Gastroesophageal sphincter (tissue), 4 donors: ENCODE measurements around the gene PDE8A. TPM values are rescaled to one million over a fixed set of nuclear protein-coding genes. Genes with fewer than 3 reads are reported as not detected.

Experiments
- ATAC-seq: fragments of 150-250 bp; one replicate; pipeline ENCODE4 v1.9.1; 2016; ENCODE audit warnings: mild to moderate bottlenecking, moderate library complexity
- H3K27ac ChIP-seq, 4 donors: fragments of 200-600 bp; sonication (generic) in 3 of 4; 1 replicate in 3 of 4; 2 replicates in 1 of 4; pipeline ENCODE4 v1.5.1; 2016 to 2019
- H3K27me3 ChIP-seq: fragments of 200-600 bp; sonication (generic); one replicate; pipeline ENCODE4 v1.5.1; 2019
- H3K36me3 ChIP-seq, 2 donors: fragments of 200-600 bp; sonication (generic); one replicate each; pipeline ENCODE4 v1.5.1; 2019; ENCODE audit warnings: control low read depth in 1 of 2
- H3K4me1 ChIP-seq, 3 donors: fragments of 200-600 bp; sonication (generic); 1 replicate in 2 of 3; 2 replicates in 1 of 3; pipeline ENCODE4 v1.5.1; 2016 to 2019; ENCODE audit warnings: control low read depth in 2 of 3
- H3K4me3 ChIP-seq, 2 donors: fragments of 200-600 bp; sonication (generic); one replicate each; pipeline ENCODE4 v1.5.1; 2019; ENCODE audit warnings: mild to moderate bottlenecking in 1 of 2, moderate library complexity in 1 of 2
- H3K9me3 ChIP-seq, 3 donors: fragments of 200-600 bp; sonication (generic); one replicate each; pipeline ENCODE4 v1.5.1; 2017 to 2019; ENCODE audit warnings: control low read depth in 2 of 3
- CTCF ChIP-seq, 4 experiments: fragments of 200-600 bp in 2 of 4; fragments of 450-650 bp in 2 of 4; sonication (generic) in 1 of 4; IDR thresholded peaks; one replicate each; pipeline ENCODE4 v1.5.1; 2017 to 2019; ENCODE audit warnings: antibody characterized with exemption in 4 of 4, mild to moderate bottlenecking in 2 of 4, moderate library complexity in 2 of 4
- EP300 ChIP-seq: sonication (generic); formaldehyde crosslinking; IDR thresholded peaks from one replicate; pipeline ENCODE4 v1.6.1; 2017; ENCODE audit warnings: antibody characterized with exemption, mild to moderate bottlenecking
- POLR2A ChIP-seq, 2 donors: fragments of 450-650 bp; IDR thresholded peaks; one replicate each; pipeline ENCODE4 v1.6.1; 2017; ENCODE audit warnings: antibody characterized with exemption in 2 of 2, mild to moderate bottlenecking in 2 of 2, moderate library complexity in 1 of 2
- POLR2AphosphoS5 ChIP-seq: sonication (generic); formaldehyde crosslinking; IDR thresholded peaks from one replicate; pipeline ENCODE4 v1.6.1; 2017; ENCODE audit warnings: antibody characterized with exemption
- WGBS, 2 donors: methylation state at CpG; one replicate each; pipeline ENCODE4 v1.1.5; 2018; ENCODE audit warnings: low coverage in 1 of 2; 5-methylcytosine and 5-hydroxymethylcytosine counted together
- total RNA-seq, 4 donors: library from RNA; depleted of rRNA; stranded (reverse); fragments of >200 nt; gene quantifications; one replicate each; pipeline ENCODE4 v1.1.0, GENCODE V29; 2016

PDE8A gene
- total RNA-seq, 4 donors from 2014 or later = 34.6 to 73.2 (median 56.2) TPM

- ATAC-seq = no peak
- TF ChIP-seq CTCF (IDR thresholded peaks at IDR 0.05) (no peak), POLR2AphosphoS5 (no peak), POLR2A (IDR thresholded peaks at IDR 0.05) (no peak), EP300 (no peak)
- no peaks in the 10 kb centered on the region for H3K4me1 ChIP-seq
- no peak overlapping the region for H3K27ac ChIP-seq
- H3K4me3 ChIP-seq = no peak overlapping the region
- H3K9me3 ChIP-seq = peaks cover 0 to 13% (median 0%) of the 10 kb centered on the region in 3 donors
- WGBS, 2 donors = 13% methylated on average over 1 of the region's 3 CpGs; no CpG with 5 or more reads in 1 of the 2 donors
- peaks cover 3 to 99% of the 10 kb centered on the region in 2 donors for H3K36me3 ChIP-seq
- no peaks in the 10 kb centered on the region for H3K27me3 ChIP-seq
Observed at GRCh38 chr15:85129881-85130280, 148.2 kb downstream of the PDE8A start.

GRCh38 chr15:85131915-85132314, 150.3 kb downstream of the PDE8A start:
- Histone ChIP-seq H3K4me3 (no peak overlapping the region), H3K27ac (no peak overlapping the region), H3K36me3 (peaks cover 0 to 99% of the 10 kb centered on the region in 2 donors), H3K4me1 (no peaks in the 10 kb centered on the region), H3K27me3 (no peaks in the 10 kb centered on the region), H3K9me3 (peaks cover 0 to 13% (median 0%) of the 10 kb centered on the region in 3 donors)
- no peak for ATAC-seq
- TF ChIP-seq POLR2A (IDR thresholded peaks at IDR 0.05) = no peak
- no peak for TF ChIP-seq CTCF (IDR thresholded peaks at IDR 0.05)
- TF ChIP-seq EP300 = no peak
- TF ChIP-seq POLR2AphosphoS5 = no peak
- WGBS, 2 donors = 100% methylated on average over 1 of the region's 1 CpG

GRCh38 chr15:85133709-85134108, 152.1 kb downstream of the PDE8A start:
- WGBS, 2 donors = no CpG with 5 or more reads among the region's 3 CpGs
- H3K36me3 ChIP-seq = peaks cover 0 to 99% of the 10 kb centered on the region in 2 donors
- no peaks in the 10 kb centered on the region for H3K27me3 ChIP-seq
- H3K27ac ChIP-seq = no peak overlapping the region
- TF ChIP-seq CTCF (IDR thresholded peaks at IDR 0.05) = no peak
- TF ChIP-seq EP300 = no peak
- TF ChIP-seq POLR2A (IDR thresholded peaks at IDR 0.05) = no peak
- TF ChIP-seq POLR2AphosphoS5 = no peak
- H3K9me3 ChIP-seq = peaks cover 0 to 13% (median 0%) of the 10 kb centered on the region in 3 donors
- ATAC-seq = no peak
- no peaks in the 10 kb centered on the region for H3K4me1 ChIP-seq
- H3K4me3 ChIP-seq = no peak overlapping the region

DNA sequence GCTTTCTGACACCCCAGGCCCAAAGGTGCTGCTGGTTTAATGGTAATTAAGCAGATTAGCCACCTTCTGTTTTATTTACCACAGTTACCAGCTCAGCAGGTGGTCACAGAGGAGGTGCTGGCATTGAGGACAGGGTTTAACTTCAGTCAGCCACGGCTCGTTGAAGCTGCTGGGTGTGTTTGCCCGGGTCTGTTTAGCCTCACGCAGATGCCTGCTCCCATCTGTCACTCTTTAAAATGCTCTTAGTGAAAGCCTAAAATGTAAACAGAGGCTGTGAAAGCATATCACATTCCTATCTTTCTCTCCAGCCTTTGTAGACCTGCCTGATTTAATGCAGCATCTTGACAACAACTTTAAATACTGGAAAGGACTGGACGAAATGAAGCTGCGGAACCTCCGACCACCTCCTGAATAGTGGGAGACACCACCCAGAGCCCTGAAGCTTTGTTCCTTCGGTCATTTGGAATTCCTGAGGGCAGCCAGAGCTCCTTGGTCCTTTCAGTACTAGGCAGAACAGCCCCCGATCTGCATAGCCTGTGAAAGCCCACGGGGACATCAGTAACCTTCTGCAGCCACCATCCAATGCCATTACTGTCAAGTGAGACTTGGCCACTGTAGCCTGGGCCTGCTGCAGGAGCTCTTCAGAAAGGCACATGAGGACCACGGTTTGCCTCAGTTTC, 156.0 kb downstream of the PDE8A start:
- no peaks in the 10 kb centered on the region for H3K9me3 ChIP-seq
- H3K36me3 ChIP-seq = peaks cover 0 to 81% of the 10 kb centered on the region in 2 donors
- no peak overlapping the region for H3K4me3 ChIP-seq
- no peak for TF ChIP-seq POLR2AphosphoS5
- no peak for TF ChIP-seq EP300
- TF ChIP-seq CTCF (IDR thresholded peaks at IDR 0.05) = no peak
- no peak for TF ChIP-seq POLR2A (IDR thresholded peaks at IDR 0.05)
- WGBS, 2 donors = 9 to 67% methylated on average over 1 to 4 of the region's 11 CpGs
- no peak for ATAC-seq
- no peaks in the 10 kb centered on the region for H3K4me1 ChIP-seq
- no peaks in the 10 kb centered on the region for H3K27me3 ChIP-seq
- H3K27ac ChIP-seq = no peak overlapping the region

DNA sequence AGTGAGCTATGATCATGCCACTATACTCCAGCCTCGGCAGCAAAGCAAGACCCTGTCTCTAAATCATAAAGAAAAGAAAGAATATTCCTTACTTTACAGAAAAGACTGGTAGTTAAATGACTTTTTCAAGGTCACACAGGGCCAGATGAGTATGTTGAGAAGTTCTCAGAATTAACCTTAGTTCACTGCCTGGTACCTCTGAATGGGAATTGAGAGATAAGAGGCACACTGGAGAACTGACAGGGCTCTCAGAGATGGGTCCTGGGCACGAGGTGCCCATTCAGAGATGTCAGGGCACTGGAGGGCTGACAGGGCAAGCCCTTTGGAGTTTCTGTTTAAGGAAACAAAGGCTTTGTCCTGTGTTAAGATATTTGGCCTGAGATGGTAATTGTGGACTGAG, 157.7 kb downstream of the PDE8A start:
- H3K36me3 ChIP-seq = peaks cover 0 to 63% of the 10 kb centered on the region in 2 donors
- TF ChIP-seq POLR2A (IDR thresholded peaks at IDR 0.05) (no peak), EP300 (no peak), CTCF (IDR thresholded peaks at IDR 0.05) (no peak)

More for the DNA sequence above, 157.7 kb downstream of the PDE8A start:
- Histone ChIP-seq H3K4me1 (no peaks in the 10 kb centered on the region), H3K27ac (no peak overlapping the region), H3K4me3 (no peak overlapping the region), H3K9me3 (no peaks in the 10 kb centered on the region), H3K27me3 (no peaks in the 10 kb centered on the region)
- ATAC-seq = no peak
- WGBS, 2 donors = 77 to 80% methylated on average over 1 to 2 of the region's 2 CpGs
